ENCODE data around the gene VAPB.
"Not testable (repeated sequence)": the region's sequence is repeated elsewhere in the genome, so short reads cannot be mapped to it uniquely, and the experiment has no call there.

VAPB gene

GRCh38 chr20:58406422-58407001 is 17.5 kb downstream of the VAPB start:
- in situ Hi-C loops (cut with MboI; ENCODE audit: low sequenced_read_pairs) = no loop called here

- in situ Hi-C loops (cut with MboI; ENCODE audit: low sequenced_read_pairs) = no loop called here
Measured at GRCh38 chr20:58407201-58407873, 18.3 kb downstream of the VAPB start.

DNA sequence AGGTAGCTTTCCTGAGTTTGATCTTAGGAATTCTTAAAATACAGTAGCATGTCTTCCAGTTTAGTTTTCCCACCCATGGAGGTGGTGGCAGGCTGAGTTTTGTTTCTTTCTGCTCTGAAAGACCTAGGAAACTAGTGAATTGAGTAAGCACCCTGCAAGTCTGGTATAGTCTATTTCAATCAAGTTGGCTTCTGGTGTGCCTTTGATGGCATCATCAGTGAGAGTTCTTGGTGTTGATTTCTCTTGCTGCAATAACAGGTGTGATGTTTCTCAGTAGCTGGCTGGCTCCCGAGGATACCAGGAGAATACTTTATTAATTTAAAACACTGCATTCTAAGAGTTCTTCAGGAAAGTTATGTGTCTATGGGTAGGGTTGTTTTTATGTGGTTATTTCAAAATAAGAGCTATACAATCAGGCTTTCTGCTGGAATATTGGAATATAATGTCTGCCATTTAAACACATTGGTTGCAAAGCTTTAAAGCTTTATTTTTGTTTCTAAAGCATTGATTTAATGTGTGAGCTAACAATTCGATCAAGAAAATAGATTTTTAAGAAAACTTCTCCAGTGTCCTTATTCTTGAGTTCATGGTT is 19.0 kb downstream of the VAPB start:
- in situ Hi-C loops (cut with MboI; ENCODE audit: low sequenced_read_pairs) = no loop called here

DNA sequence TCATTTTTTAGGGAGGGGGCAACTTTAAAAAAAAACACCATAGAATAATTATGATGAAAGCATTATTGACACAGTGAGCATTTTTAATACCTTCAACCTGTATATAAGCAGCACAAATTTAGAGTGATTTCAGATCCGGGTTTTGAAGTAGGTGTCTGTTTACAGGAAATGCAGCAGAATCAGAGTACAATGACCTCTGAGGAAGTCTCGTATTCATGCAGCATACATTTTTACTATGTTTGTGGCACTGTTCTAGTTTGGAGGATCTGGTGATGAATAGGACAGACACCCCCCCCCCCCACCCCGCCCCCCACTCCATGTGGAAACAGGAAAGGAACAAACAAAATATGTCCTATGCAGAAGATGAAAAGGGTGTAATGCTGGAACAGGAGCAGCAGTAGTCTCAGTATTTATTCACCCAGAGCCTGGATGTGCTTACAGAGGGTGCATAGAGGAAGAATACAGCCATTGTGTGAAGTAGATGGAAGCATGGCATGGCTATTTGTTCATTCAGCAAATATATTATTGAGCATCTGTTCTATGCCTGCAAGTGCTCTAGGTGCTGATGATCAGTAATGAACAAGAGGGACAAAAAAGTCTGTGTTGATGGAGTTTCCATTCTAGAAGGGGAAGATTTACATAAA is 19.7 kb downstream of the VAPB start:
- in situ Hi-C loops (cut with MboI; ENCODE audit: low sequenced_read_pairs) = no loop called here

- in situ Hi-C loops (cut with MboI; ENCODE audit: low sequenced_read_pairs) = not testable (repeated sequence)
Measured at GRCh38 chr20:58414216-58414615, 25.2 kb downstream of the VAPB start.

DNA sequence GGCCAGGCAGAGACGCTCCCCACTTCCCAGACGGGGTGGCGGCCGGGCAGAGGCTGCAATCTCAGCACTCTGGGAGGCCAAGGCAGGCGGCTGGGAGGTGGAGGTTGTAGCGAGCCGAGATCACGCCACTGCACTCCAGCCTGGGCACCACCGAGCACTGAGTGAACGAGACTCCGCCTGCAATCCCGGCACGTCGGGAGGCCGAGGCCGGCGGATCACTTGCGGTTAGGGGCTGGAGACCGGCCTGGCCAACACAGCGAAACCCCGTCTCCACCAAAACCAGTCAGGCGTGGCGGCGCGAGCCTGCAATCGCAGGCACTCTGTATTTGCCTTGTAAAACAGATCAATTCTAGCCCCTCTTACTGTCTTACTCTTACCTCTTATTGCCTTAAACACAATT is 25.8 kb downstream of the VAPB start:
- in situ Hi-C loops (cut with MboI; ENCODE audit: low sequenced_read_pairs) = not testable (repeated sequence)

DNA sequence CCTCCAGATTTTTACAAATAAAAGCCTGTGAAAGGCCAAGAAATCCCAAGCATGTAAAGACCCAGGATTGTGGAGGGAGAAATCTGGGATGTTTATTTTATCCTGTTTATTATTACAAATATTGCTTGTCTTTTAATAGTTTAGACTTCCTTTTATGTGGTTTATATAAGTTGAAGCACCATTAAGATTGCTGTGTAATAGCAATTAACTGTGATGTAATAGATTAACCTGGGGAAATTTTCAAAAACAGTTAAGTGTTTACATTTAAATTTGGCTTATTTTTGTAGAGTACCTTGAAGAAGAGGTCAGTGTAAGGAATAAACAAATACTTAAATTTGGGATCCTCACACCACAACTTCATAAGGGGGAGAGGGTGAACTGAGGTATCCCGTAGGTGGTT is 27.0 kb downstream of the VAPB start:
- in situ Hi-C loops (cut with MboI; ENCODE audit: low sequenced_read_pairs) = no loop called here

DNA sequence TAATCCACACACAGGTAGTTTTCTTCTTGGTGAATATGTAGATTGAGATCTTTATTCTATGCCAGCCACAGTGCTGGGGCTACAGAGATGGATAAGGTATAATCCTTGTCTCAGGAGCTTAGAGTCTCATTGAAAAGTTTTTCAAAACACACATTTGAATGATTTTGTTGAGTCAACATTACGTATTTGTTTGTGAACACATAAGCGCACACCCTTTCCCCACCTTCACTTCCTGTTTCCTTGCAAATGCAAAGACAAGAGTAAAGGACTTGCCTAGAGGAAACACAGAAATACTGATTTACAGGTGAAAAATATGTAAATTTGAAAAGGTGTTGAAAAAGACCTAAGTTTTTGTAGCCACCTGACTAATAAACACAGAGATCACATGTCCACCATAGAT is 27.8 kb downstream of the VAPB start:
- in situ Hi-C loops (cut with MboI; ENCODE audit: low sequenced_read_pairs) = no loop called here

GRCh38 chr20:58417438-58417837 is 28.4 kb downstream of the VAPB start:
- in situ Hi-C loops (cut with MboI; ENCODE audit: low sequenced_read_pairs) = no loop called here

DNA sequence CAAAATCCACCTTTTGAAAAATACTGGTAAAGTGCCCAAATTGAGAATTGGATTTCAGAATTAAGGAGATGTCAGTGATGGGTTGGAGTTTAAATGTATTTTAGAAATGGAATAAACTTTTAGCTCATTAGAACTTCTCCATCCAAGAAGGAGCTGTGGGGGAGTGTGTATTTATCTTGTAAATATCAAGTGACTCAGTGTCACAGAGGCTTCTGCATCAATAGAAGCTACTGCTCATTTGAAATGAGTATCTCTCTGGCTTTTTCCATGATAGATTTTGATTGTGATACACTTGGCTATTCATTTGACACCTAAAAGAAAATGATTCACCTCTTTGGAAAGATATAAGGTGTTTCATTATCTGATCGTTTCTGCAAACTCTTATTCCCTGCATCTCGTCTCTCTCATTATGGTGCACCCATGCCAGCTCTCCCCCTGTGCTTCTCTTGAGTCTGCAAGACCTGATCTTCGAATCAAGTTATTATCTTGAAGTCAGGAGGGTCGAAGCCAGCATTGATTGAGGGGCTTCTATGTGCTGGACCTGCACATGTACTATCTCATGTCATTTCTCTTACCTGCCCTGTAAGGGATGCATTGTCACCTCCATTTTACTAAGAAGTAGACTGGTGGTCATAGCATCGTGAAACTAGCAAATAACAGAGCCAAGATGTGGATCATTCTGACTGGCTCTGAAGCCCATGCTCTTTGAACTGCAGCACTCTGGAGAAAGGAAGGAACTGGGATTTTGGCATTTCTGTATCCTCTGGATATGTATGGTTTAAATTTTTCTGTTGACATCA is 30.1 kb downstream of the VAPB start:
- in situ Hi-C loops (cut with MboI; ENCODE audit: low sequenced_read_pairs) = no loop called here

DNA sequence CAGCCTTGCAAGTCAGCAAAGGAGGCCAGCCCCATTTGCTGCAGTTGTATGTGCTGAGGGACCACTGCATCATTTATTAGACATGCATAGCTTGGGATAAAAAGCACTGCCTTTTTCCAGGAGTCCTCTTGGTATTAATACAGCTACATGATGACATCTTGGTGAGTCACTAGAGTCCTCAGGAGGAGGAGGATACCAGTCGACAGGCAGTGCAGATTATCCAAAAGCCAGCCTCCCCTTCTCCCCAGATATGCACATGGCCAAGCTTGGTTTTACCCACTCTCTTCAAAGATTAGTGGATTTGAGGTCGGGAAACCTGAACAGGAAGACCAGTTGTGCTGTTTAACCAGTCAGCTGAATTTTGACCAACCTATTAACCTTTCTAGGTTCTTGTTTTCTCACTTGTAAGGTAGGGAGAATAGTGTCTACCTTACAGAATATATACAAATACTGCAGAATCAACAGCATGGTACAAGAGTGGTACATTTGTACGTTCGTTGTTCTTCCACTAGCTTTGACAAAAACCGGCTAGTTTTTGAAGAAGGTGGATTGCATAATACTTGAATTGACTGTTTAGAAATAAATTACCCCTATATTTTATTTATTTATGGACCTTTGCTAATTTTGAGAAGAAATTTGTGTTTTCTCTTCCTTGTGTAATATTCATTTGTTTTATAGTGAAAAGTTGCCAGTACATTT is 31.9 kb downstream of the VAPB start:
- in situ Hi-C loops (cut with MboI; ENCODE audit: low sequenced_read_pairs) = no loop called here

GRCh38 chr20:58421497-58421850 is 32.4 kb downstream of the VAPB start:
- in situ Hi-C loops (cut with MboI; ENCODE audit: low sequenced_read_pairs) = no loop called here

DNA sequence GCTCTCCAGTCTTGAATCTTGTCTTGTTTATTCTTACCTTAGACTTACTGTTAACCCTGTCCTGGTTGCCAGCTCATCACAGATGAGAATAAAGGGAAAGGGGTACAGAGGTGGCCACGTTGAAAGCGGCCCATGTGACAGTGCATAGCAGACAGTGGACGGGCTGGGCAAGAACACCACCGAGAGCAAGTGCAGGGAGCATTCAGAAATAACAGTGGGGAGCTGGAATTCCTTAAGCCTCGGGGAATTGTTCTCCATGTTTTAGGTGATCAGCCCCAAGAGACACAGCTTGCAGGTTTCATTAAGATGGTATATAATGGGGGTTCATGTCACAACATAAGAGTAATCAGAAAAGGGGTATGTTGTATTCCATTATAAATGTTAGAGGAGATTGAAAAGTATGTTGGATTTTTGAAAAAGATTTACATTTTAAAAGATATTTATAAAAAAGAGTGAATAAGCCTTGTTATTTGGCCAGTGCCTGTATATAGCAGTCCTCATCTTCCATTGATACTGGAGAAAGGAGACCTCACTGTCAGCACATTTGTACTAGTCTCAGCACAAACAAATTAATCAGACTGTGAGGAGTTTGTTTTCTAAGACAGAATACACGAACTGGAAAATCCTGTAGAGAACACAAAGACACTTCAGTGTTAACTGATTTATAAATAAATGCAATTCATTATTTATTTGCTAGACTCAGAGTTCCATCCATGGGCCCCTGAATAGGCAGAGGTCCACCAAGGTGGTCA is 35.4 kb downstream of the VAPB start:
- in situ Hi-C loops (cut with MboI; ENCODE audit: low sequenced_read_pairs) = no loop called here

GRCh38 chr20:58427571-58427970 is 38.5 kb downstream of the VAPB start:
- in situ Hi-C loops (cut with MboI; ENCODE audit: low sequenced_read_pairs) = not testable (repeated sequence)

GRCh38 chr20:58428364-58428763 is 39.3 kb downstream of the VAPB start:
- in situ Hi-C loops (cut with MboI; ENCODE audit: low sequenced_read_pairs) = no loop called here

DNA sequence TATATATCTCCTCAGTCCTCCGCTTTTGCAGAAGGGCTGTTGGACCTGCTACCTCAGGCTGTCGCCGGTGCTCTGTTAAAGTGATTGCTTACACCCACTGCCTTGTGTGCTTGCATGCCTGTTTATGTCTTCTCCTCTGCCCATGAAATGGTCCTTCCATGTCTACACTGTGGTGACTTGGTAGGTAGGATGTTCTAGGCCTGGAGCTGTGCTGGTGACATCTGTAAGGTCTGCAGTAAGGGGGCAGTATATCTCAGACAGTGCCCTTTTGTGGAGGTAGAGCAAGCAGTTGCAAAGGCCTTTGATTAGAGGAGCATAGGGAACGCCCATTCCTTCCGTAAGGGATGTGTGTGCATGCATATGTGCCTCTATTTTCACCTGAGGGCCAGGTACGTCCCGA is 40.3 kb downstream of the VAPB start:
- in situ Hi-C loops (cut with MboI; ENCODE audit: low sequenced_read_pairs) = no loop called here

- in situ Hi-C loops (cut with MboI; ENCODE audit: low sequenced_read_pairs) = no loop called here
Measured at GRCh38 chr20:58431134-58431533, 42.1 kb downstream of the VAPB start.

GRCh38 chr20:58432186-58432954 is 43.3 kb downstream of the VAPB start:
- in situ Hi-C loops (cut with MboI; ENCODE audit: low sequenced_read_pairs) = no loop called here

- in situ Hi-C loops (cut with MboI; ENCODE audit: low sequenced_read_pairs) = no loop called here
Measured at GRCh38 chr20:58433029-58433647, 44.1 kb downstream of the VAPB start.
